Measurements from ENCODE around the gene CCDC24.
A peak's percentile ranks its signal among the peaks of the same experiment; 100 is the strongest.

The CCDC24 gene

GRCh38 chr1:44025816-44026215, 34.4 kb downstream of the CCDC24 start:
- Histone ChIP-seq H3K4me2 (ENCODE audit: low read length) (peak overlapping the region; percentile 55; the same call in 1 of the 2 replicates), H3K4me1 (ENCODE audit: insufficient read depth, low read length, severe bottlenecking) (peaks cover 29% of the 10 kb centered on the region)

GRCh38 chr1:44027320-44027719, 35.9 kb downstream of the CCDC24 start:
- Histone ChIP-seq H3K27me3 (ENCODE audit: insufficient read depth, low read length) (no peaks in the 10 kb centered on the region), H4K20me1 (ENCODE audit: insufficient read depth, low read length) (no peaks in the 10 kb centered on the region), H3K9me3 (ENCODE audit: low read length) (no peaks in the 10 kb centered on the region), H2AFZ (ENCODE audit: low read length) (no peak overlapping the region), H3K9me2 (ENCODE audit: low read depth, low read length) (no peaks in the 10 kb centered on the region), H3F3A (ENCODE audit: insufficient read depth, low read length) (no peaks in the 10 kb centered on the region), H3K4me1 (ENCODE audit: insufficient read depth, low read length, severe bottlenecking) (peaks cover 35% of the 10 kb centered on the region), H3K79me2 (ENCODE audit: insufficient read depth, low read length) (no peaks in the 10 kb centered on the region), H3K4me3 (ENCODE audit: low read depth, low read length, poor library complexity, severe bottlenecking) (no peak overlapping the region), H3K36me3 (ENCODE audit: insufficient read depth, low read length) (no peaks in the 10 kb centered on the region), H3K9ac (ENCODE audit: low read length) (no peak overlapping the region), H3K27ac (ENCODE audit: low read depth, low read length, poor library complexity, severe bottlenecking) (no peak overlapping the region), H3K4me2 (ENCODE audit: low read length) (no peak overlapping the region)
- TF ChIP-seq CTCF (IDR thresholded peaks at IDR 0.05; ENCODE audit: low read length) (no peak), EZH2 (IDR thresholded peaks at IDR 0.05; ENCODE audit: borderline replicate concordance, low read length) (no peak)

More at GRCh38 chr1:44025816-44026215, 34.4 kb downstream of the CCDC24 start:
- Histone ChIP-seq H3F3A (ENCODE audit: insufficient read depth, low read length) (no peaks in the 10 kb centered on the region), H3K9me2 (ENCODE audit: low read depth, low read length) (no peaks in the 10 kb centered on the region), H3K36me3 (ENCODE audit: insufficient read depth, low read length) (no peaks in the 10 kb centered on the region), H3K79me2 (ENCODE audit: insufficient read depth, low read length) (no peaks in the 10 kb centered on the region), H3K9ac (ENCODE audit: low read length) (no peak overlapping the region; the same call in 1 of the 2 replicates), H4K20me1 (ENCODE audit: insufficient read depth, low read length) (no peaks in the 10 kb centered on the region), H3K27me3 (ENCODE audit: insufficient read depth, low read length) (no peaks in the 10 kb centered on the region), H3K27ac (ENCODE audit: low read depth, low read length, poor library complexity, severe bottlenecking) (no peak overlapping the region), H3K9me3 (ENCODE audit: low read length) (no peaks in the 10 kb centered on the region), H3K4me3 (ENCODE audit: low read depth, low read length, poor library complexity, severe bottlenecking) (peak overlapping the region; percentile 7), H2AFZ (ENCODE audit: low read length) (no peak overlapping the region)
- TF ChIP-seq EZH2 (IDR thresholded peaks at IDR 0.05; ENCODE audit: borderline replicate concordance, low read length): no peak

GRCh38 chr1:44029260-44029910, 38.0 kb downstream of the CCDC24 start:
- H4K20me1 ChIP-seq (ENCODE audit: insufficient read depth, low read length): no peaks in the 10 kb centered on the region
- no peak overlapping the region for H3K27ac ChIP-seq (ENCODE audit: low read depth, low read length, poor library complexity, severe bottlenecking)
- peak overlapping the region; percentile 90 for H2AFZ ChIP-seq (ENCODE audit: low read length)
- H3F3A ChIP-seq (ENCODE audit: insufficient read depth, low read length): no peaks in the 10 kb centered on the region
- no peaks in the 10 kb centered on the region for H3K27me3 ChIP-seq (ENCODE audit: insufficient read depth, low read length)
- no peaks in the 10 kb centered on the region for H3K9me2 ChIP-seq (ENCODE audit: low read depth, low read length)
- H3K9ac ChIP-seq (ENCODE audit: low read length): peak overlapping the region; percentile 66
- H3K36me3 ChIP-seq (ENCODE audit: insufficient read depth, low read length): no peaks in the 10 kb centered on the region
- H3K4me1 ChIP-seq (ENCODE audit: insufficient read depth, low read length, severe bottlenecking): peaks cover 35% of the 10 kb centered on the region
- no peaks in the 10 kb centered on the region for H3K79me2 ChIP-seq (ENCODE audit: insufficient read depth, low read length)
- H3K4me2 ChIP-seq (ENCODE audit: low read length): peak overlapping the region; percentile 99
- TF ChIP-seq EZH2 (IDR thresholded peaks at IDR 0.05; ENCODE audit: borderline replicate concordance, low read length) (no peak), CTCF (IDR thresholded peaks at IDR 0.05; ENCODE audit: low read length) (no peak)
- H3K9me3 ChIP-seq (ENCODE audit: low read length): no peaks in the 10 kb centered on the region
- H3K4me3 ChIP-seq (ENCODE audit: low read depth, low read length, poor library complexity, severe bottlenecking): peak overlapping the region; percentile 69
